Nephron (organoid): ENCODE data around the gene DUSP15.

ENCODE experiments used
- H3K27ac Mint-ChIP-seq, 3 experiments: 2 replicates each; pipeline ENCODE4 v1.8.0; 2020; ENCODE audit warnings: mixed read lengths in 3 of 3, mild to moderate bottlenecking in 2 of 3, moderate library complexity in 1 of 3
- H3K27me3 Mint-ChIP-seq: 2 replicates; pipeline ENCODE4 v1.8.0; 2021; ENCODE audit warnings: low read depth, mild to moderate bottlenecking, moderate library complexity, mixed read lengths
- H3K36me3 Mint-ChIP-seq: 2 replicates; pipeline ENCODE4 v1.8.0; 2020; ENCODE audit warnings: low read depth, mixed read lengths
- H3K4me1 Mint-ChIP-seq: 2 replicates; pipeline ENCODE4 v1.8.0; 2020; ENCODE audit warnings: mixed read lengths
- H3K4me3 Mint-ChIP-seq, 3 experiments: 2 replicates each; pipeline ENCODE4 v1.8.0; 2020; ENCODE audit warnings: mild to moderate bottlenecking in 3 of 3, mixed read lengths in 3 of 3, moderate library complexity in 2 of 3
- H3K9me3 Mint-ChIP-seq: 2 replicates; pipeline ENCODE4 v1.8.0; 2020; ENCODE audit warnings: mixed read lengths
- CTCF ChIP-seq, 3 experiments: fragments of 200-600 bp; sonication (generic); IDR thresholded peaks; one replicate each; pipeline ENCODE4 v1.5.0; 2021; ENCODE audit warnings: antibody characterized with exemption in 3 of 3; ENCODE audit not compliant: unreplicated experiment in 3 of 3

The DUSP15 gene

GRCh38 chr20:31811198-31811597, 59.1 kb downstream of the DUSP15 start:
- H3K27ac Mint-ChIP-seq, result no peak overlapping the region
- H3K36me3 Mint-ChIP-seq, result peaks cover 3% of the 10 kb centered on the region

More at GRCh38 chr20:31811198-31811597, 59.1 kb downstream of the DUSP15 start:
- Mint-ChIP-seq H3K9me3 (no peaks in the 10 kb centered on the region), H3K4me1 (peaks cover 48% of the 10 kb centered on the region), H3K27me3 (peaks cover 3% of the 10 kb centered on the region), H3K4me3 (no peak overlapping the region)
- TF ChIP-seq CTCF (IDR thresholded peaks at IDR 0.05; ENCODE audit: unreplicated experiment in 3 of 3), result no peak
